GM21529 (cell line): ENCODE results near the gene TMEM51.

ENCODE experiments used
- ATAC-seq: cut with Tn5 transposase; IDR thresholded peaks from one replicate; pipeline ENCODE4 v1.9.1; 2021; ENCODE audit not compliant: unreplicated experiment

TMEM51 gene

DNA sequence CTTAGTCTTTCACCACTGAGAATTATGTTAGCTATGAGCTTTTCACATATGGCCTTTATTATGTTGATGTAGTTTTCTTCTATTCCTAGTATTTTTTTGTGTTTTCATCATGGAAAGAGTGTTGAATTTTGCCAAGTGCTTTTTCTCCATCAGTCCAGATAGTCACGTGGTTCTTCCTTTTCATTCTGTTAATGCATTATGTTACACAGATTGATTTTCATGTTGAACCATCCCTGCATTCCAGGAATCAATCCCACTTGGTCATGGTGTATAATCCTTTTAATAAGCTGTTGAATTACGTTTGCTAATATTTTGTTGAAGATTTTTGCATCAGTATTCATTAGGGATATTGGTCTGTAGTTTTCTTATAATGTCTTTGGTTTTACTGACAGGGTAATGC lies 111.2 kb downstream of the TMEM51 start:
- no peak for ATAC-seq
